ENCODE data around the gene C3orf85. TPM values are rescaled to one million over a fixed set of nuclear protein-coding genes. Genes with fewer than 3 reads are reported as not detected.
A peak's percentile ranks its signal among the peaks of the same experiment; 100 is the strongest.

Gene C3orf85
- total and polyA plus RNA-seq, 2 experiments from 2014 or later = not detected

DNA sequence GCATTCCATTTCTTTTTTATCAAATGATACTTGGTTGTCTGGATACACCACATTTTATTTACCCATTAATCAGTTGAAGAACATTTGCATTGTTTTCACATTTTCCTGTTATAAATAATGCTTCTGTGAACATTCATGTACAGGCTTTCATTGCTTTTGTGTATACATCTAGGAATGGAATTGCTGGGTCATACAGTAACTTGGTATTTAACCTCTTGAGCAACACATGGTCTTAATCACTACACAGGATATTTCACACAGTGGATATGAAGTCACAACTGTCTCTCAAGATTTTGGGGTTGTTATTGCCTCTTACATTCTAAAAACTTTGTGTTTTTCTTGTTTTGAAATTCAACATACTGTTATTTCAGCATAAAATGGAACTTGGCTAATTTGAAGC is 48.2 kb downstream of the C3orf85 start:
- peak in 1 of 2 donors; percentile 33 for DNase-seq (ENCODE audit: low read depth in 1 of 2, low spot score in 1 of 2)
- Histone ChIP-seq H3K36me3 (no peaks in the 10 kb centered on the region), H3K4me3 (no peak overlapping the region)

DNA sequence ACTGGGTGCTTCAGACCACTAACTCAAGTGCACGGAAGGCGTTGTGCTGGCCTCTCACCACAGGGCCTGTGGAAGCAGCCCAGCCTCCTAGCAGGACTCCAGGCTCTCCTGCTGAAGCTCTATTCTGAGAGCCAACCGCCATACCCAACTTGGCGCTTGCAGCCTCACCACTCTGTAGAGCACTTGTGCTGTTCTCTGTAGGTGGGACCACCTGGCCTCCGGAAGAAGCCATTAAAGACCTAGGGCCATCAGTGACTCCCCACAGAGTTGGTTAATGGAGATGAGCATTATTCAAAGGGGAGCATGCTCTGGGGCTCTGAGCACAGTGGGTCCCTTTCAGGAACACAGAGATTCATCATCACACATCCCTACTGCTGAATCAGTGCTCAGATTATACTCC is 50.9 kb downstream of the C3orf85 start:
- H3K9me3 ChIP-seq (ENCODE audit: low read depth) = no peaks in the 10 kb centered on the region
- H3K27ac ChIP-seq = no peak overlapping the region
- no peak overlapping the region for H3K4me3 ChIP-seq
- H3K4me1 ChIP-seq (ENCODE audit: low read depth) = no peaks in the 10 kb centered on the region
- H3K27me3 ChIP-seq = no peaks in the 10 kb centered on the region
- no peak for DNase-seq (ENCODE audit: low read depth in 1 of 2, low spot score in 1 of 2)
- H3K36me3 ChIP-seq = no peaks in the 10 kb centered on the region
- TF ChIP-seq, protein P1, sequence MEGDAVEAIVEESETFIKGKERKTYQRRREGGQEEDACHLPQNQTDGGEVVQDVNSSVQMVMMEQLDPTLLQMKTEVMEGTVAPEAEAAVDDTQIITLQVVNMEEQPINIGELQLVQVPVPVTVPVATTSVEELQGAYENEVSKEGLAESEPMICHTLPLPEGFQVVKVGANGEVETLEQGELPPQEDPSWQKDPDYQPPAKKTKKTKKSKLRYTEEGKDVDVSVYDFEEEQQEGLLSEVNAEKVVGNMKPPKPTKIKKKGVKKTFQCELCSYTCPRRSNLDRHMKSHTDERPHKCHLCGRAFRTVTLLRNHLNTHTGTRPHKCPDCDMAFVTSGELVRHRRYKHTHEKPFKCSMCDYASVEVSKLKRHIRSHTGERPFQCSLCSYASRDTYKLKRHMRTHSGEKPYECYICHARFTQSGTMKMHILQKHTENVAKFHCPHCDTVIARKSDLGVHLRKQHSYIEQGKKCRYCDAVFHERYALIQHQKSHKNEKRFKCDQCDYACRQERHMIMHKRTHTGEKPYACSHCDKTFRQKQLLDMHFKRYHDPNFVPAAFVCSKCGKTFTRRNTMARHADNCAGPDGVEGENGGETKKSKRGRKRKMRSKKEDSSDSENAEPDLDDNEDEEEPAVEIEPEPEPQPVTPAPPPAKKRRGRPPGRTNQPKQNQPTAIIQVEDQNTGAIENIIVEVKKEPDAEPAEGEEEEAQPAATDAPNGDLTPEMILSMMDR (IDR thresholded peaks at IDR 0.05; ENCODE audit: low read depth, low read length) = no peak

More for the DNA sequence above, 48.2 kb downstream of the C3orf85 start:
- Histone ChIP-seq H3K27ac (no peak overlapping the region), H3K27me3 (no peaks in the 10 kb centered on the region), H3K4me1 (ENCODE audit: low read depth) (no peaks in the 10 kb centered on the region), H3K9me3 (ENCODE audit: low read depth) (no peaks in the 10 kb centered on the region)
- TF ChIP-seq, protein P1 (IDR thresholded peaks at IDR 0.05; ENCODE audit: low read depth, low read length) = no peak

DNA sequence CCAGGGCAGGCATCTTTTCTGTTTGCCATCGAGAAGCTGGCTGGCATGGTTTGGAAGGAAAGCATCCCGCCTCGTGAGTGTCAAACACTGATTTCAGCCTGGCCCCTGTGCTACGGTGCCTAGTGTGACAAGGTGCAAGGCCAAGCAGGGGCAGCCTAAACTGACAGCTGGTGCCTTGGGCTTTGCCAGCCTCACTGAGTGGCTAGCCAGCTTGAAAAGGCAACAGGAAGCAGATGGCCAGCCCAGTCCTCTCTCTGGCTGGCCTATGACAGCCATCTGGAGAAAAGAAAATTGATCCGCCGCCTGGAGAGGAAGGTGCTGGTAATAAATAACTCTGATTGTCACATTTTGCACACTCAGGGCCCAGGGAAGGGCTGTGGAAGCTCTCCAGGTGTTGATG is 52.2 kb downstream of the C3orf85 start:
- no peaks in the 10 kb centered on the region for H3K9me3 ChIP-seq (ENCODE audit: low read depth)
- H3K27me3 ChIP-seq = no peaks in the 10 kb centered on the region
- DNase-seq (ENCODE audit: low read depth in 1 of 2, low spot score in 1 of 2) = no peak
- H3K4me3 ChIP-seq = no peak overlapping the region
- H3K36me3 ChIP-seq = no peaks in the 10 kb centered on the region
- TF ChIP-seq, protein P1 (IDR thresholded peaks at IDR 0.05; ENCODE audit: low read depth, low read length) = no peak
- H3K4me1 ChIP-seq (ENCODE audit: low read depth) = no peaks in the 10 kb centered on the region
- H3K27ac ChIP-seq = no peak overlapping the region

DNA sequence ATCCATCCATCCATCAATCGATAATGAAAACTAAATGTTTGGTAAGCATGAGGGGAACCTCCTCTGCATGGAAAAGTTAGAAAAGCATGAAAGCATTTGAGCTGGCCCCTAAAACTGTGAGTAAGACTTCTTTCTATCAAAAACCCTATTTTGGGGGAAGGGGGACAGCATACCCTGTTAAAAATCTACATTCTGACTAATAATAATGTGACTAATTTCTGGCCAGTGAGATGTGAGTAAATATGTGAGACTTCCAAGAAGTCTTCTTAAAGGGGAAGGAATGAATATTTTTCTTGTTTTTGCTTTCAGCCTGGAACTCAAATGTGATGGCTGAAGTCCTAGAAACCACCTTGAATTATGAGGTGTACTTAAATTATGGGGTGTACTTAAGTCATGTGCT is 54.9 kb downstream of the C3orf85 start:
- H3K4me1 ChIP-seq (ENCODE audit: low read depth) = no peaks in the 10 kb centered on the region
- no peaks in the 10 kb centered on the region for H3K36me3 ChIP-seq
- no peaks in the 10 kb centered on the region for H3K9me3 ChIP-seq (ENCODE audit: low read depth)
- H3K27ac ChIP-seq = no peak overlapping the region
- TF ChIP-seq, protein P1 (IDR thresholded peaks at IDR 0.05; ENCODE audit: low read depth, low read length) = no peak
- H3K27me3 ChIP-seq = no peaks in the 10 kb centered on the region
- DNase-seq (ENCODE audit: low read depth in 1 of 2, low spot score in 1 of 2) = peak in 1 of 2 donors; percentile 3
- no peak overlapping the region for H3K4me3 ChIP-seq

DNA sequence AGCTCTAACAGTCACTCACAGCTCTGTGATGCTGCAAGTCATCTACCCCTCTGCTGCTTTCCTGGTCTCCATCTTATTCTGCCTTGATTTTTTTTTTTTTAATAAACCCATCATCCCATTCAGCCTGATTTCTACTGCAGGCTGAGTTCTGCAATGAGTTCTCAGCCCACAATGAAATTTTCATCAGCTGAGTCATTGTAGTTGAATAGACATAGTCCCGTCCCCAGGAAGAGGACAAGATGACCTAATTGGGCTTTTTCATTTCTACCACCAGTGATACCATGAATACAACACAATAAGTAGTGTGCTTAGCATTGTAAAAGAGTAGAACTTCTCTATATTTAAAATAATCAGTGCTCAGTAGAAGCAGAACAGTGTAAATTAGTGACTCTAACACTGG is 59.3 kb downstream of the C3orf85 start:
- H3K4me3 ChIP-seq = no peak overlapping the region
- H3K9me3 ChIP-seq (ENCODE audit: low read depth) = no peaks in the 10 kb centered on the region
- no peak overlapping the region for H3K27ac ChIP-seq
- H3K4me1 ChIP-seq (ENCODE audit: low read depth) = no peaks in the 10 kb centered on the region
- H3K27me3 ChIP-seq = no peaks in the 10 kb centered on the region
- TF ChIP-seq, protein P1 (IDR thresholded peaks at IDR 0.05; ENCODE audit: low read depth, low read length) = no peak
- no peaks in the 10 kb centered on the region for H3K36me3 ChIP-seq
- DNase-seq (ENCODE audit: low read depth in 1 of 2, low spot score in 1 of 2) = peak in 1 of 2 donors; percentile 43

Other genes starting within 250 kb of the C3orf85 start
- gene GUCA1C, start 182.8 kb upstream of the C3orf85 start, total RNA-seq = not detected in 2 replicates
- not detected in 2 replicates for gene GUCA1C, start 182.8 kb upstream of the C3orf85 start, polyA plus RNA-seq
- not detected in 2 replicates for gene MORC1, start 18.6 kb upstream of the C3orf85 start, total RNA-seq
- not detected in 2 replicates for gene MORC1, start 18.6 kb upstream of the C3orf85 start, polyA plus RNA-seq
- not detected in 2 replicates for gene DPPA2, start 179.8 kb downstream of the C3orf85 start, total RNA-seq
- gene DPPA2, start 179.8 kb downstream of the C3orf85 start, polyA plus RNA-seq = not detected in 2 replicates
- gene DPPA4, start 200.8 kb downstream of the C3orf85 start, total RNA-seq = 0.51 and 1.6 TPM in 2 replicates
- 0.12 and 0.84 TPM in 2 replicates for gene DPPA4, start 200.8 kb downstream of the C3orf85 start, polyA plus RNA-seq